ENCODE measurements around the gene SYT3.
"Not testable (repeated sequence)": the region's sequence is repeated elsewhere in the genome, so short reads cannot be mapped to it uniquely, and the experiment has no call there.

SYT3 gene

GRCh38 chr19:50626011-50626410 is 13.7 kb downstream of the SYT3 start:
- TF ChIP-seq, protein P1, sequence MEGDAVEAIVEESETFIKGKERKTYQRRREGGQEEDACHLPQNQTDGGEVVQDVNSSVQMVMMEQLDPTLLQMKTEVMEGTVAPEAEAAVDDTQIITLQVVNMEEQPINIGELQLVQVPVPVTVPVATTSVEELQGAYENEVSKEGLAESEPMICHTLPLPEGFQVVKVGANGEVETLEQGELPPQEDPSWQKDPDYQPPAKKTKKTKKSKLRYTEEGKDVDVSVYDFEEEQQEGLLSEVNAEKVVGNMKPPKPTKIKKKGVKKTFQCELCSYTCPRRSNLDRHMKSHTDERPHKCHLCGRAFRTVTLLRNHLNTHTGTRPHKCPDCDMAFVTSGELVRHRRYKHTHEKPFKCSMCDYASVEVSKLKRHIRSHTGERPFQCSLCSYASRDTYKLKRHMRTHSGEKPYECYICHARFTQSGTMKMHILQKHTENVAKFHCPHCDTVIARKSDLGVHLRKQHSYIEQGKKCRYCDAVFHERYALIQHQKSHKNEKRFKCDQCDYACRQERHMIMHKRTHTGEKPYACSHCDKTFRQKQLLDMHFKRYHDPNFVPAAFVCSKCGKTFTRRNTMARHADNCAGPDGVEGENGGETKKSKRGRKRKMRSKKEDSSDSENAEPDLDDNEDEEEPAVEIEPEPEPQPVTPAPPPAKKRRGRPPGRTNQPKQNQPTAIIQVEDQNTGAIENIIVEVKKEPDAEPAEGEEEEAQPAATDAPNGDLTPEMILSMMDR (IDR thresholded peaks at IDR 0.05; ENCODE audit: low read depth, low read length), result no peak
- DNase-seq (ENCODE audit: extremely low read depth, low read depth), result no peak

- TF ChIP-seq, protein P1 (IDR thresholded peaks at IDR 0.05; ENCODE audit: low read depth, low read length), result no peak
- DNase-seq (ENCODE audit: extremely low read depth, low read depth), result no peak
Measured at GRCh38 chr19:50624949-50625600, 14.6 kb downstream of the SYT3 start.

- not testable (repeated sequence) for DNase-seq (ENCODE audit: extremely low read depth, low read depth)
Measured at GRCh38 chr19:50620394-50620906, 19.2 kb downstream of the SYT3 start.

GRCh38 chr19:50619184-50619583 is 20.5 kb downstream of the SYT3 start:
- DNase-seq (ENCODE audit: extremely low read depth, low read depth), result not testable (repeated sequence)

GRCh38 chr19:50618379-50618778 is 21.3 kb downstream of the SYT3 start:
- DNase-seq (ENCODE audit: extremely low read depth, low read depth), result not testable (repeated sequence)

DNA sequence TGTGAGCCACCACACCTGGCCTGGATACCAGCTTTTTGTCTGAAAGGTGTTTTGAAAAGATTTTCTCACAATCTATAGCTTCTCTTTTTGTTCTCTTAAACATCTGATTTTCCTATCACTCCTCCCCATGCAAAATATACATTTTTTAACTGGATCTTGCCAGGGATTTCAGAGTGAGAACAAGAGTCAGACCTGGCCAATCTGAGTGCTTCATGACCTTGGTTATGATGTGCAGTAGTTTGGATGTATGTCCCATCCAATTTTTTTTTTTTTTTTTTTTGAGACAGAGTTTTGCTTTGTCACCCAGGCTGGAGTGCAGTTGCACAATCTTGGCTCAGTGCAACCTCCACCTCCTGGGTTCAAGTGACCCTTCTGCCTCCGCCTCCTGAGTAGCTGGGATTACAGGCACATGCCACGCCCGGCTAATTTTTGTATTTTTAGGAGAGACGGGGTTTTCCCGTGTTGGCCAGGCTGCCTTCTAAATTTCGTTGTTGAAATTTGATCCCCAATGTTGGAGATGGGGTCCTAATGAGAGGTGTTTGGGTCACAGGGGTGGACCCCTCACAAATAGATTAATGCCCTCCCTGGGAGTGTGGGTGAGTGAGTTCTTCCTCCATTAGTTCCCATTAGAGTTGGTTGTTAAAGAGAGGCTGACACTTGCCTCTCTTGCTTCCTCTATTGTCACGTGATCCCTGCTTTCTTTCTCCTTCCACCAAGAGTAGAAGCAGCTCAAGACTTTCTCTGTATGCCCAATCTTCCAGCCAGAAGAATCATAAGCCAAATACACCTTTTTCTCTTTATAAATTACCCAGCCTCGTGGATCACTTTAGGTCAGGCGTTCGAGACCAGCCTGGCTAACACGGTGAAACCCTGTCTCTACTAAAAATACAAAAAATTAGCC is 26.9 kb downstream of the SYT3 start:
- not testable (repeated sequence) for DNase-seq (ENCODE audit: extremely low read depth, low read depth)

DNA sequence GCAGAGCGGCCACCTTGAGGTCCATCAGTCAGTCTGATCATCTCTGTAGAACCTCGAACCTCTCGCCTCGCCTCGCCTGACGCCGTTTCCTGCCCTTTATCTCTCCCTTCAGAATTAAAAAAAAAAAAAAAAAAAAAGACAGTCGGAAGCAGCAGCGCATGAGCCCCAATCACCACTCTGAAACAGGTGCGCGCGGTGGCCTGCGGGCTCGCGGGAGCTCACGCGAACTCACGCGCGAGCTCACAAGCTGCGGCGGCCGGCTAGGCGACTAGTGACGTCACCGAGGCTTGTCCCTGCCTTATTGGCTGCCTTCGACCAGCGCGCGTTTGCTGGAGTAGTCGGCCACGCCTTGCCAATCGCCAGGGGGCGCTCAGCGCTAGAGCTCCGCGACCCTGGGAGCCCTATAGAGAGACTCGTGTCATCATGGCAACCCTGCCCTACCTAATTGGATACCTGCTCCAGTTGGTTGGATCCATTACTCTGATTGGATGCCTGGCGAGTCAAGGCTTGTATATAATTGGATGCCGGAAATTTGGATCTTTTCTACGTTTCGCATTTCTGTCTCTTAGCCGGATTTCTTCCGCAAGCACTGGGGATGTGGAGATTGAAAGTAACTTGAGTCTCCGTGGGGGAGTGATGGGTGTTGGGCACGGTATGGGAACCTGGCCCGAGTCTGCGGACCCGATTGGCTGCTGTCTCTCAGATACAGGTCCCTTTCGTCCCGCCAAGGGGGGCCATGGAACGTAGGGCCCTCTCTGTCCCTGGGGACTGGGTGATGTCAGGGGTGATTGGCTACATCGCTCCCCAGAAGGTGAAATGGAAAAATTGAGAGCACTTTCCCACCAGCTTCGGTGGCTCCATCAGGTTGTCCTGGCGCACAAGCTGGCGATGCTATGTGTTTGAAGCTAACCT is 31.6 kb downstream of the SYT3 start:
- TF ChIP-seq, protein P1 (IDR thresholded peaks at IDR 0.05; ENCODE audit: low read depth, low read length), result peak; percentile 20
- peak; percentile 2 for DNase-seq (ENCODE audit: extremely low read depth, low read depth)

DNA sequence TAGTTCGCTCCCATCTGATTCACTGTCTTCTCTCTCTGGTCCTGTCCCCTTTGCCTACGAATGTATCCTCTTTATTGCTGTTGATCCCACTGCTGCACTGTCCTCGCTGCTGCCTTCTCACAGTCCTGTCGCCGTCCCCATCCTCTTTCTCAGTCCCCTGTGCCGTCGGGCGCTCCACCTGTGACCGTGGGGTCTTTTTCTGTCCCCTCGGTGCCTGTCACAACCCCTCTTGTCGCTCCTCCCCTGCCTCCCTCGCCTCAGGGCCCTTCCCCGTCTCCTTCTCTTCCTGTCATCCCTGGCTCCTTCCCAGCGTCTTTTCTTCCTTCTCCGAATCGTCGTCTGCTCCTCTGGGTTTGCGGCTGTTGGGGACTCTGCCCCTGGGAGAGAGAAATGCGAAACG is 32.3 kb downstream of the SYT3 start:
- DNase-seq (ENCODE audit: extremely low read depth, low read depth), result no peak
- TF ChIP-seq, protein P1 (IDR thresholded peaks at IDR 0.05; ENCODE audit: low read depth, low read length), result no peak

GRCh38 chr19:50606059-50606836 is 33.4 kb downstream of the SYT3 start:
- not testable (repeated sequence) for DNase-seq (ENCODE audit: extremely low read depth, low read depth)

GRCh38 chr19:50604264-50605073 is 35.2 kb downstream of the SYT3 start:
- DNase-seq (ENCODE audit: extremely low read depth, low read depth), result not testable (repeated sequence)

All from AG09319 (cell line).